GM23338 (cell line): Measurements from ENCODE around the gene NPTXR. TPM values are rescaled to one million over a fixed set of nuclear protein-coding genes. Genes with fewer than 3 reads are reported as not detected.
A peak's percentile ranks its signal among the peaks of the same experiment; 100 is the strongest.
"Not testable (repeated sequence)": the region's sequence is repeated elsewhere in the genome, so short reads cannot be mapped to it uniquely, and the experiment has no call there.

Source experiments
- ATAC-seq: fragments of 200-7000 bp; cut with Tn5 transposase; 3 replicates; pipeline ENCODE4 v1.9.1; 2020
- DNase-seq: peaks from one replicate; pipeline ENCODE4 v3.0.0-alpha.2; 2015; ENCODE audit warnings: low spot score
- H2AFZ ChIP-seq: fragments of 200-600 bp; sonication (generic); 2 replicates; pipeline ENCODE4 v1.8.0; 2016; ENCODE audit warnings: antibody characterized with exemption, mild to moderate bottlenecking, moderate library complexity
- H3F3A ChIP-seq: fragments of 200-600 bp; sonication (generic); replicated peaks from 2 replicates; pipeline ENCODE4 v1.8.0; 2017; ENCODE audit warnings: antibody characterized with exemption, mixed run types, low read depth
- H3K27ac ChIP-seq: fragments of 200-600 bp; sonication (generic); 2 replicates; pipeline ENCODE4 v1.6.1; 2016; ENCODE audit warnings: low read depth
- H3K27me3 ChIP-seq: fragments of 200-600 bp; sonication (generic); 2 replicates; pipeline ENCODE4 v1.8.0; 2016; ENCODE audit warnings: mild to moderate bottlenecking, mixed run types, moderate library complexity; ENCODE audit not compliant: insufficient read depth
- H3K36me3 ChIP-seq: fragments of 200-600 bp; sonication (generic); 2 replicates; pipeline ENCODE4 v1.8.0; 2016; ENCODE audit warnings: mild to moderate bottlenecking; ENCODE audit not compliant: insufficient read depth
- H3K4me1 ChIP-seq: fragments of 200-600 bp; sonication (generic); 2 replicates; pipeline ENCODE4 v1.8.0; 2016; ENCODE audit warnings: mild to moderate bottlenecking, moderate library complexity; ENCODE audit not compliant: insufficient read depth
- H3K4me2 ChIP-seq: fragments of 200-600 bp; sonication (generic); 2 replicates; pipeline ENCODE4 v1.7.1; 2017; ENCODE audit warnings: mixed run types
- H3K4me3 ChIP-seq: fragments of 200-600 bp; sonication (generic); 2 replicates; pipeline ENCODE4 v1.6.1; 2016; ENCODE audit warnings: mixed run types
- H3K79me2 ChIP-seq: fragments of 200-600 bp; sonication (generic); replicated peaks from 2 replicates; pipeline ENCODE4 v1.8.0; 2017; ENCODE audit warnings: mild to moderate bottlenecking; ENCODE audit not compliant: insufficient read depth
- H3K9me2 ChIP-seq: fragments of 200-600 bp; sonication (generic); 2 replicates; pipeline ENCODE4 v1.8.0; 2017; ENCODE audit not compliant: insufficient read depth
- H4K20me1 ChIP-seq: fragments of 200-600 bp; sonication (generic); replicated peaks from 2 replicates; pipeline ENCODE4 v1.8.0; 2017; ENCODE audit warnings: mild to moderate bottlenecking; ENCODE audit not compliant: insufficient read depth
- H3K27ac Mint-ChIP-seq: 2 replicates; pipeline ENCODE4 v1.8.0; 2020; ENCODE audit warnings: inconsistent platforms, mild to moderate bottlenecking, moderate library complexity, mixed read lengths
- H3K27me3 Mint-ChIP-seq: 3 replicates; pipeline ENCODE4 v1.8.0; 2022; ENCODE audit warnings: low read depth, mild to moderate bottlenecking, moderate library complexity, mixed read lengths, inconsistent platforms; ENCODE audit not compliant: insufficient read depth, poor library complexity
- H3K36me3 Mint-ChIP-seq: 3 replicates; pipeline ENCODE4 v1.8.0; 2021; ENCODE audit warnings: low read depth, mild to moderate bottlenecking, inconsistent platforms, moderate library complexity, mixed read lengths
- H3K4me1 Mint-ChIP-seq: 3 replicates; pipeline ENCODE4 v1.8.0; 2020; ENCODE audit warnings: mild to moderate bottlenecking, inconsistent platforms, mixed read lengths
- H3K4me3 Mint-ChIP-seq: 3 replicates; pipeline ENCODE4 v1.8.0; 2021; ENCODE audit warnings: moderate library complexity, mild to moderate bottlenecking, inconsistent platforms, mixed read lengths
- H3K9me3 Mint-ChIP-seq: 3 replicates; pipeline ENCODE4 v1.8.0; 2020; ENCODE audit warnings: moderate library complexity, mild to moderate bottlenecking, inconsistent platforms, mixed read lengths
- ETS1 ChIP-seq: IDR thresholded peaks from 2 replicates; pipeline ENCODE4 v1.6.1; 2016; ENCODE audit warnings: antibody characterized with exemption
- EZH2 ChIP-seq: fragments of 200-600 bp; sonication (generic); IDR thresholded peaks from one replicate; pipeline ENCODE4 v1.8.0; 2017; ENCODE audit warnings: antibody characterized with exemption, mild to moderate bottlenecking, low read depth; ENCODE audit not compliant: unreplicated experiment
- EZH2phosphoT487 ChIP-seq: fragments of 200-600 bp; sonication (generic); IDR thresholded peaks from one replicate; pipeline ENCODE4 v1.8.1; 2018; ENCODE audit warnings: antibody characterized with exemption; ENCODE audit not compliant: unreplicated experiment
- NANOG ChIP-seq: IDR thresholded peaks from 2 replicates; pipeline ENCODE4 v1.6.1; 2016; ENCODE audit warnings: antibody characterized with exemption, borderline replicate concordance
- REST ChIP-seq: IDR thresholded peaks from one replicate; pipeline ENCODE4 v1.6.1; 2018; ENCODE audit warnings: antibody characterized with exemption; ENCODE audit not compliant: unreplicated experiment
- STAT1 ChIP-seq: IDR thresholded peaks from one replicate; pipeline ENCODE4 v1.6.1; 2016; ENCODE audit warnings: antibody characterized with exemption; ENCODE audit not compliant: unreplicated experiment
- ZNF114 ChIP-seq: fragments of 250-450 bp; sonication (Bioruptor Pico); IDR thresholded peaks from 2 replicates; pipeline ENCODE4 v1.5.0; 2020; ENCODE audit warnings: mild to moderate bottlenecking, moderate library complexity
- ZNF331 ChIP-seq: fragments of 250-450 bp; sonication (Bioruptor Pico); IDR thresholded peaks from 2 replicates; pipeline ENCODE4 v1.5.0; 2020; ENCODE audit warnings: low read depth, mild to moderate bottlenecking, moderate library complexity
- polyA plus RNA-seq: library from polyadenylated mRNA; unstranded; fragments of >200 nt; fragmentation: Nextera tagmentation; extraction: Ambion mirVana; gene quantifications from 2 replicates; pipeline ENCODE4 v1.2.1, GENCODE V29; 2016
- total RNA-seq: library from RNA; depleted of rRNA; stranded (reverse); fragments of >200 nt; shearing (Covaris generic); gene quantifications from 2 replicates; pipeline ENCODE4 v1.2.3, GENCODE V29; 2014
- TF ChIP-seq, protein P1 (sequence below), 2 experiments: fragments of 200-600 bp in 1 of 2; sonication (generic) in 1 of 2; conservative IDR thresholded peaks; 2 replicates each; pipeline versions ENCODE4 v1.5.1 to v1.6.1; 2016 to 2017; ENCODE audit warnings: antibody characterized with exemption in 2 of 2, low read depth in 2 of 2, mild to moderate bottlenecking in 2 of 2, moderate library complexity in 1 of 2

Gene NPTXR
- total and polyA plus RNA-seq, 2 experiments from 2014 or later: 0.89 to 13.4 TPM

DNA sequence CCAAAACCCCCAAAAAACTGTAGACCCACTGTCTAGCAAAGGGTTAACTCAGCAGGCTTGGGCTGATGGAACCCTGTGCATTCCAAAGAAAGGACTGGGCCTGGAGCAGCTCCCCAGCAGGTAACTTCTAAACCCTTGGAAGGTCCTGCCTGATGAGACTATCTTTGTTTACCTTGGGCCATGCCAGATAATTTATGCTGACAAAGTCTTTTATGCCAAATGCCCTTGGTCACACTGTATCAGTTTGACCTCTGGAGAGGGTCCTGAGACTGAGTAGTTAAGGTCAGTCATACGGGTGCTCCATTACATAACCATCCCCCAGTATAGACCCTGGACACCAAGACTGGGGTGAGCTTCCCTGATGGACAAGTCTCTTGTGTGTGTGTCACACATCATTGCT, 28.0 kb downstream of the NPTXR start (continued):
- TF ChIP-seq REST (no peak), EZH2phosphoT487 (no peak), NANOG (no peak), EZH2 (no peak), ETS1 (no peak), STAT1 (no peak)

- no peaks in the 10 kb centered on the region for H3K79me2 ChIP-seq
- Mint-ChIP-seq H3K36me3 (no peaks in the 10 kb centered on the region), H3K4me3 (no peak overlapping the region), H3K27me3 (peaks cover 3% of the 10 kb centered on the region), H3K27ac (no peak overlapping the region), H3K4me1 (peaks cover 4% of the 10 kb centered on the region; the same call in 2 of the 3 replicates), H3K9me3 (peaks cover 7% of the 10 kb centered on the region; the same call in 2 of the 3 replicates)
- H3K4me2 ChIP-seq: no peak overlapping the region
- no peaks in the 10 kb centered on the region for H3K4me1 ChIP-seq
- no peak overlapping the region for H3K4me3 ChIP-seq
- H3K36me3 ChIP-seq: no peaks in the 10 kb centered on the region
- no peaks in the 10 kb centered on the region for H4K20me1 ChIP-seq
- H2AFZ ChIP-seq: no peak overlapping the region
- TF ChIP-seq, protein P1, sequence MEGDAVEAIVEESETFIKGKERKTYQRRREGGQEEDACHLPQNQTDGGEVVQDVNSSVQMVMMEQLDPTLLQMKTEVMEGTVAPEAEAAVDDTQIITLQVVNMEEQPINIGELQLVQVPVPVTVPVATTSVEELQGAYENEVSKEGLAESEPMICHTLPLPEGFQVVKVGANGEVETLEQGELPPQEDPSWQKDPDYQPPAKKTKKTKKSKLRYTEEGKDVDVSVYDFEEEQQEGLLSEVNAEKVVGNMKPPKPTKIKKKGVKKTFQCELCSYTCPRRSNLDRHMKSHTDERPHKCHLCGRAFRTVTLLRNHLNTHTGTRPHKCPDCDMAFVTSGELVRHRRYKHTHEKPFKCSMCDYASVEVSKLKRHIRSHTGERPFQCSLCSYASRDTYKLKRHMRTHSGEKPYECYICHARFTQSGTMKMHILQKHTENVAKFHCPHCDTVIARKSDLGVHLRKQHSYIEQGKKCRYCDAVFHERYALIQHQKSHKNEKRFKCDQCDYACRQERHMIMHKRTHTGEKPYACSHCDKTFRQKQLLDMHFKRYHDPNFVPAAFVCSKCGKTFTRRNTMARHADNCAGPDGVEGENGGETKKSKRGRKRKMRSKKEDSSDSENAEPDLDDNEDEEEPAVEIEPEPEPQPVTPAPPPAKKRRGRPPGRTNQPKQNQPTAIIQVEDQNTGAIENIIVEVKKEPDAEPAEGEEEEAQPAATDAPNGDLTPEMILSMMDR (conservative IDR thresholded peaks at IDR 0.05; ENCODE audit: low read depth in 2 of 2): no peak
- TF ChIP-seq REST: no peak
- TF ChIP-seq NANOG: no peak
- no peak for TF ChIP-seq ZNF331 (CRISPR knock-in tag)
- no peak for TF ChIP-seq STAT1
- TF ChIP-seq ZNF114 (CRISPR knock-in tag): no peak
- no peak for TF ChIP-seq ETS1
- TF ChIP-seq EZH2phosphoT487: no peak
- no peaks in the 10 kb centered on the region for H3F3A ChIP-seq
- no peaks in the 10 kb centered on the region for H3K9me2 ChIP-seq
- no peak overlapping the region for H3K27ac ChIP-seq
- DNase-seq (no peak), ATAC-seq (no peak)
- no peaks in the 10 kb centered on the region for H3K27me3 ChIP-seq
These were observed 32.6 kb downstream of the NPTXR start for GRCh38 chr22:38811241-38811640.

GRCh38 chr22:38805041-38805593, 38.7 kb downstream of the NPTXR start:
- H3K4me3 Mint-ChIP-seq, H3K27ac ChIP-seq, H3F3A ChIP-seq, H3K4me3 ChIP-seq, ATAC-seq, H3K27me3 ChIP-seq, H3K79me2 ChIP-seq, H3K4me2 ChIP-seq, H3K36me3 Mint-ChIP-seq, H3K36me3 ChIP-seq, H3K9me2 ChIP-seq, H2AFZ ChIP-seq, H3K4me1 Mint-ChIP-seq, H3K4me1 ChIP-seq, H3K27ac Mint-ChIP-seq, H3K27me3 Mint-ChIP-seq, H4K20me1 ChIP-seq: not testable (repeated sequence)
- H3K9me3 Mint-ChIP-seq: peaks cover 14% of the 10 kb centered on the region; the same call in 2 of the 3 replicates
- DNase-seq: peak; percentile 24
